HepG2 (cell line): Measurements from ENCODE around the gene RCAN2. TPM values are rescaled to one million over a fixed set of nuclear protein-coding genes. Genes with fewer than 3 reads are reported as not detected.

ENCODE experiments used
- ATAC-seq: fragments of 200-7000 bp; cut with Tn5 transposase; 3 replicates; pipeline ENCODE4 v1.9.1; 2020; ENCODE audit warnings: mild to moderate bottlenecking, moderate library complexity
- BruUV-seq: library from RNA; stranded (reverse); fragments of 400-500 nt; replicated peaks from 2 replicates; lab custom pipeline; 2021; lab: Mats Ljungman, UMichigan
- CTCF ChIA-PET: fragments of 300-600 bp; formaldehyde crosslinking; extraction: SDS; loops from one replicate; lab custom pipeline; 2021; ENCODE audit warnings: low total read pairs, inconsistent platforms, low intra/inter-chr PET ratio; lab: Yijun Ruan, JAX
- POLR2A ChIA-PET: fragments of 350-600 bp; sonication (Branson Sonifier 250); formaldehyde crosslinking; loops from one replicate; lab custom pipeline; 2020; ENCODE audit warnings: antibody characterized with exemption, inconsistent platforms; lab: Yijun Ruan, JAX
- DNase-seq: peaks from one replicate; pipeline ENCODE4 v3.0.0-alpha.2; 2015; ENCODE audit warnings: low spot score
- FAIRE-seq: peaks from 3 replicates; lab custom pipeline; 2011; peaks lifted over from hg19 to GRCh38; lab: Jason Lieb, UNC
- H2AFZ ChIP-seq: one replicate; pipeline ENCODE4 v1.6.1; 2011; ENCODE audit warnings: low read length, inconsistent platforms
- H3K27ac ChIP-seq: fragments of 300-600 bp; 3 replicates; pipeline ENCODE4 v1.8.0; 2011; ENCODE audit warnings: mixed run types, mild to moderate bottlenecking, mixed read lengths, low read length, inconsistent platforms; ENCODE audit not compliant: insufficient read depth; ENCODE audit errors: extremely low read length
- H3K27me3 ChIP-seq, 2 experiments: fragments of 200-600 bp in 1 of 2; 2 replicates in 1 of 2; 3 replicates in 1 of 2; pipeline versions ENCODE4 v1.6.0 to v1.8.0; 2011; ENCODE audit warnings: low read length in 2 of 2, mild to moderate bottlenecking in 2 of 2, moderate library complexity in 2 of 2, inconsistent platforms in 1 of 2; ENCODE audit not compliant: insufficient read depth in 2 of 2, control insufficient read depth in 1 of 2
- H3K36me3 ChIP-seq, 2 experiments: fragments of 200-600 bp in 1 of 2; replicated peaks in 1 of 2; 2 replicates in 1 of 2; 3 replicates in 1 of 2; pipeline versions ENCODE4 v1.5.1 to v1.8.0; 2011; ENCODE audit warnings: low read length in 2 of 2, inconsistent platforms in 1 of 2; ENCODE audit not compliant: insufficient read depth in 2 of 2, control insufficient read depth in 1 of 2
- H3K4me1 ChIP-seq: 2 replicates; pipeline ENCODE4 v1.5.1; 2012; ENCODE audit warnings: low read length, inconsistent platforms; ENCODE audit not compliant: insufficient read depth
- H3K4me2 ChIP-seq: 2 replicates; pipeline ENCODE4 v1.6.0; 2011; ENCODE audit warnings: low read depth, low read length, inconsistent platforms
- H3K4me3 ChIP-seq, 3 experiments: fragments of 200-600 bp in 1 of 3; sonication (generic), shearing (Covaris generic) in 1 of 3; replicated peaks in 1 of 3; 2 replicates each; pipeline ENCODE4 v1.5.1; 2011 to 2016; ENCODE audit warnings: low read length in 3 of 3, inconsistent platforms in 2 of 3, low read depth in 2 of 3, mild to moderate bottlenecking in 2 of 3, control low read depth in 1 of 3, mixed read lengths in 1 of 3; ENCODE audit not compliant: insufficient read depth in 1 of 3
- H3K79me2 ChIP-seq: one replicate; pipeline ENCODE4 v1.6.1; 2011; ENCODE audit warnings: low read length, inconsistent platforms; ENCODE audit not compliant: insufficient read depth
- H3K9ac ChIP-seq: 2 replicates; pipeline ENCODE4 v1.6.0; 2011; ENCODE audit warnings: mild to moderate bottlenecking, low read depth, low read length, inconsistent platforms; ENCODE audit not compliant: insufficient read depth
- H3K9me3 ChIP-seq: 2 replicates; pipeline ENCODE4 v1.5.1; 2012; ENCODE audit warnings: mild to moderate bottlenecking, low read length
- H4K20me1 ChIP-seq: 2 replicates; pipeline ENCODE4 v1.6.0; 2011; ENCODE audit warnings: inconsistent platforms, mild to moderate bottlenecking, low read length, moderate library complexity; ENCODE audit not compliant: insufficient read depth
- HMGXB3 ChIP-seq: sonication (generic); formaldehyde crosslinking; IDR thresholded peaks from 2 replicates; pipeline ENCODE4 v1.4.0; 2020; ENCODE audit warnings: missing genetic modification reagents, borderline replicate concordance
- HNRNPL ChIP-seq: fragments of 200-400 bp; formaldehyde crosslinking; IDR thresholded peaks from 2 replicates; pipeline ENCODE4 v1.6.1; 2017; ENCODE audit warnings: mild to moderate bottlenecking, low read depth, low read length
- MAFF ChIP-seq: IDR thresholded peaks from 2 replicates; pipeline ENCODE4 v1.6.1; 2011; ENCODE audit warnings: low read depth, low read length, improper control_type of control experiment
- MAFK ChIP-seq, 2 experiments: IDR thresholded peaks in 1 of 2; conservative IDR thresholded peaks in 1 of 2; 2 replicates each; pipeline ENCODE4 v1.6.1; 2011; ENCODE audit warnings: improper control_type of control experiment in 2 of 2, low read length in 2 of 2
- ZEB1 ChIP-seq: IDR thresholded peaks from 2 replicates; pipeline ENCODE4 v1.6.1; 2012; ENCODE audit warnings: mild to moderate bottlenecking, low read depth, inconsistent platforms; ENCODE audit not compliant: insufficient replicate concordance
- ZNF468 ChIP-seq: sonication (generic); formaldehyde crosslinking; IDR thresholded peaks from 2 replicates; pipeline ENCODE4 v1.8.0; 2022; ENCODE audit warnings: mild to moderate bottlenecking, moderate library complexity, missing genetic modification reagents
- ZNF562 ChIP-seq: sonication (generic); formaldehyde crosslinking; IDR thresholded peaks from 2 replicates; pipeline ENCODE4 v1.8.0; 2022; ENCODE audit warnings: missing genetic modification reagents, borderline replicate concordance
- WGBS: methylation state at CpG from one replicate; pipeline ENCODE4 v1.1.6; 2017; ENCODE audit warnings: low lambda C conversion rate; 5-methylcytosine and 5-hydroxymethylcytosine counted together
- in situ Hi-C: cut with HindIII; loops from 2 replicates; pipeline ENCODE4 v1.10.0; 2017; ENCODE audit warnings: low pct_unique_long_range_greater_than_20kb; ENCODE audit not compliant: extremely low pct_ligation_motif_present
- intact Hi-C: fragments of 100-400 bp; cut with micrococcal nuclease; formaldehyde crosslinking; loops from one replicate; pipeline ENCODE4 v1.10.0; 2022; ENCODE audit not compliant: unreplicated experiment
- polyA plus RNA-seq, 8 experiments: library from polyadenylated mRNA; depleted of rRNA in 3 of 8; stranded (reverse) in 7 of 8; unstranded in 1 of 8; fragments of >200 nt; fragmentation: Illumina TruSeq in 4 of 8; extraction: Trizol in 4 of 8; gene quantifications; 2 replicates each; pipeline versions ENCODE4 v1.2.1 to v1.2.3, GENCODE V29; 2011 to 2016; ENCODE audit warnings: low read depth in 4 of 8, missing spikeins in 1 of 8, mixed read lengths in 1 of 8; ENCODE audit not compliant: insufficient read depth in 1 of 8
- total RNA-seq, 5 experiments: library from RNA; depleted of rRNA; stranded (reverse); fragments of >200 nt; fragmentation: Illumina TruSeq; extraction: Trizol; gene quantifications; 2 replicates each; pipeline ENCODE4 v1.2.3, GENCODE V29; 2016; ENCODE audit warnings: low read depth in 1 of 5

Gene RCAN2
- total and polyA plus RNA-seq, 2 of the 13 experiments (the other 11 are each of a cell fraction or from before 2014, with no cell fraction given) = not detected

GRCh38 chr6:46267515-46267914 lies 223.7 kb downstream of the RCAN2 start:
- H3K36me3 ChIP-seq = no peaks in the 10 kb centered on the region
- no peak for FAIRE-seq
- TF ChIP-seq HMGXB3 (CRISPR knock-in tag) (no peak), MAFK (conservative IDR thresholded peaks at IDR 0.05 in 1 of 2, IDR thresholded peaks at IDR 0.05 in 1 of 2; ENCODE audit: low read length in 2 of 2) (peak; percentile 9 to 49; a peak in 2 of 4 replicates), ZEB1 (no peak), MAFF (peak; percentile 30; the same call in 1 of the 2 replicates), ZNF468 (no peak), ZNF562 (CRISPR knock-in tag) (no peak), HNRNPL (no peak)
- no peaks in the 10 kb centered on the region for H3K9me3 ChIP-seq
- H2AFZ ChIP-seq = no peak overlapping the region
- H3K27me3 ChIP-seq = no peaks in the 10 kb centered on the region
- H3K4me1 ChIP-seq = no peaks in the 10 kb centered on the region
- ATAC-seq = no peak
- H3K27ac ChIP-seq = no peak overlapping the region
- no peak overlapping the region for H3K9ac ChIP-seq
- under 1% methylated on average over 3 of the region's 3 CpGs for WGBS
- no TSS peak for BruUV-seq
- in situ Hi-C loops (no loop called here), intact Hi-C loops (no loop called here)
- H4K20me1 ChIP-seq = no peaks in the 10 kb centered on the region
- H3K4me2 ChIP-seq = no peak overlapping the region
- H3K4me3 ChIP-seq = no peak overlapping the region
- H3K79me2 ChIP-seq = no peaks in the 10 kb centered on the region
- DNase-seq = no peak
- ChIA-PET CTCF (no interaction called here), POLR2A (no interaction called here)
